K562 (cell line): ENCODE measurements around the gene MAST1. TPM values are rescaled to one million over a fixed set of nuclear protein-coding genes. Genes with fewer than 3 reads are reported as not detected.

Source experiments
- CBX3 ChIP-seq, 2 experiments: IDR thresholded peaks; 1 replicate in 1 of 2; 2 replicates in 1 of 2; pipeline ENCODE4 v1.6.1; 2012; ENCODE audit warnings: inconsistent platforms in 2 of 2, low read length in 2 of 2, borderline replicate concordance in 1 of 2, control low read depth in 1 of 2
- GATA2 ChIP-seq: sonication (generic); formaldehyde crosslinking; IDR thresholded peaks from 2 replicates; pipeline ENCODE4 v1.4.0; 2020; ENCODE audit warnings: mild to moderate bottlenecking, missing genetic modification reagents
- HCFC1 ChIP-seq: IDR thresholded peaks from 2 replicates; pipeline ENCODE4 v1.6.1; 2012; ENCODE audit warnings: low read depth, low read length, improper control_type of control experiment
- L3MBTL2 ChIP-seq: fragments of 450-650 bp; IDR thresholded peaks from 2 replicates; pipeline ENCODE4 v1.6.1; 2016; ENCODE audit warnings: mild to moderate bottlenecking, moderate library complexity
- RB1 ChIP-seq: fragments of 450-650 bp; IDR thresholded peaks from 2 replicates; pipeline ENCODE4 v1.6.1; 2017; ENCODE audit warnings: low read depth, mild to moderate bottlenecking
- RBFOX2 ChIP-seq: fragments of 200-400 bp; formaldehyde crosslinking; IDR thresholded peaks from 2 replicates; pipeline ENCODE4 v1.6.1; 2017; ENCODE audit warnings: low read depth, mild to moderate bottlenecking, low read length, moderate library complexity
- RBM34 ChIP-seq: fragments of 200-400 bp; formaldehyde crosslinking; IDR thresholded peaks from 2 replicates; pipeline ENCODE4 v1.6.1; 2018; ENCODE audit warnings: low read length, borderline replicate concordance; ENCODE audit not compliant: insufficient read depth
- SMAD4 ChIP-seq: fragments of 250-450 bp; sonication (Bioruptor Pico); conservative IDR thresholded peaks from 2 replicates; pipeline ENCODE4 v1.8.0; 2021; ENCODE audit warnings: inconsistent platforms, mild to moderate bottlenecking, moderate library complexity
- SMARCA5 ChIP-seq: fragments of 450-650 bp; IDR thresholded peaks from 2 replicates; pipeline ENCODE4 v1.6.1; 2016
- SNAPC5 ChIP-seq: fragments of 250-450 bp; sonication (Bioruptor Pico); IDR thresholded peaks from 2 replicates; pipeline ENCODE4 v1.8.0; 2021; ENCODE audit warnings: moderate library complexity, mild to moderate bottlenecking, inconsistent platforms
- STAT6 ChIP-seq: sonication (generic); formaldehyde crosslinking; IDR thresholded peaks from 2 replicates; pipeline ENCODE4 v1.8.1; 2023; ENCODE audit warnings: mild to moderate bottlenecking, missing genetic modification reagents
- TCF15 ChIP-seq: fragments of 250-450 bp; sonication (Bioruptor Pico); IDR thresholded peaks from 2 replicates; pipeline ENCODE4 v1.8.0; 2022; ENCODE audit warnings: moderate library complexity, mild to moderate bottlenecking, inconsistent platforms
- USF2 ChIP-seq: sonication (generic); formaldehyde crosslinking; IDR thresholded peaks from 2 replicates; pipeline ENCODE4 v1.5.0; 2020; ENCODE audit warnings: missing genetic modification reagents
- VEZF1 ChIP-seq: fragments of 200-800 bp; sonication (Bioruptor generic); IDR thresholded peaks from 2 replicates; pipeline ENCODE4 v1.6.1; 2017; ENCODE audit warnings: missing genetic modification characterization, missing compliant biosample characterization
- YY1 ChIP-seq, 3 experiments: IDR thresholded peaks; 2 replicates each; pipeline ENCODE4 v1.6.1; 2011; ENCODE audit warnings: low read length in 2 of 3, mild to moderate bottlenecking in 2 of 3, moderate library complexity in 2 of 3, borderline replicate concordance in 1 of 3, control low read depth in 1 of 3, low read depth in 1 of 3; ENCODE audit not compliant: insufficient read depth in 3 of 3, insufficient replicate concordance in 2 of 3, control insufficient read depth in 1 of 3, insufficient read length in 1 of 3; ENCODE audit errors: extremely low read depth in 1 of 3
- ZFP30 ChIP-seq: fragments of 250-450 bp; sonication (Bioruptor Pico); IDR thresholded peaks from 2 replicates; pipeline ENCODE4 v1.8.0; 2022; ENCODE audit warnings: moderate library complexity, mild to moderate bottlenecking, inconsistent platforms, borderline replicate concordance
- ZNF280B ChIP-seq: fragments of 250-450 bp; sonication (Bioruptor Pico); IDR thresholded peaks from 2 replicates; pipeline ENCODE4 v1.5.1; 2021; ENCODE audit warnings: mild to moderate bottlenecking
- ZNF282 ChIP-seq: sonication (generic); formaldehyde crosslinking; IDR thresholded peaks from 2 replicates; pipeline ENCODE4 v1.8.1; 2023; ENCODE audit warnings: missing genetic modification reagents
- ZNF507 ChIP-seq: conservative IDR thresholded peaks from 2 replicates; pipeline ENCODE4 v1.6.1; 2017; ENCODE audit warnings: missing genetic modification characterization, missing compliant biosample characterization
- ZNF695 ChIP-seq: fragments of 450-650 bp; formaldehyde crosslinking; IDR thresholded peaks from 2 replicates; pipeline ENCODE4 v1.4.0; 2020; ENCODE audit warnings: mild to moderate bottlenecking, moderate library complexity
- polyA plus RNA-seq, 8 experiments: library from polyadenylated mRNA; depleted of rRNA in 4 of 8; stranded (reverse) in 5 of 8; unstranded in 3 of 8; fragments of >200 nt; fragmentation: Nextera tagmentation in 2 of 8; fragmentation: Illumina TruSeq in 1 of 8; extraction: Ambion mirVana in 2 of 8; extraction: Trizol in 1 of 8; gene quantifications; 2 replicates each; pipeline versions ENCODE4 v1.2.1 to v1.2.3, GENCODE V29; 2011 to 2014; ENCODE audit warnings: inconsistent platforms in 1 of 8, missing spikeins in 1 of 8
- total RNA-seq, 7 experiments: library from RNA; depleted of rRNA in 6 of 7; stranded (reverse); fragments of >200 nt in 6 of 7; fragmentation: Illumina TruSeq in 2 of 7; extraction: Trizol in 2 of 7; gene quantifications; 2 replicates each; pipeline versions ENCODE4 v1.2.1 to v1.2.3, GENCODE V29; 2011 to 2021; ENCODE audit warnings: low replicate concordance in 1 of 7

The MAST1 gene
- total and polyA plus RNA-seq, 9 of the 15 experiments (the other 6 are each of a cell fraction or from before 2014, with no cell fraction given), result 0.48 to 10.3 (median 3.9) TPM

- TF ChIP-seq RBM34, result no peak
- peak; percentile 77 for TF ChIP-seq RBFOX2
- TF ChIP-seq ZNF280B, result no peak
- no peak for TF ChIP-seq CBX3 (IDR thresholded peaks at IDR 0.05; ENCODE audit: borderline replicate concordance in 1 of 2, low read length in 2 of 2)
- peak; percentile 85 for TF ChIP-seq VEZF1 (CRISPR knock-in tag)
- TF ChIP-seq HCFC1, result peak; percentile 67
- 0 out of 2 replicates have a peak, but pooled peaks have one; percentile 42 for TF ChIP-seq RB1
- TF ChIP-seq SNAPC5 (CRISPR knock-in tag), result no peak
- TF ChIP-seq USF2, result no peak
- TF ChIP-seq ZFP30, result no peak
- TF ChIP-seq L3MBTL2, result peak; percentile 76
- TF ChIP-seq GATA2 (CRISPR knock-in tag), result no peak
- TF ChIP-seq ZNF282 (CRISPR knock-in tag), result peak; percentile 19; the same call in 1 of the 2 replicates
- TF ChIP-seq SMARCA5, result no peak
- TF ChIP-seq ZNF695 (CRISPR knock-in tag), result no peak
- 0 out of 2 replicates have a peak, but pooled peaks have one; percentile 59 for TF ChIP-seq STAT6 (CRISPR knock-in tag)
- no peak for TF ChIP-seq TCF15 (CRISPR knock-in tag)
- no peak for TF ChIP-seq YY1 (IDR thresholded peaks at IDR 0.05; ENCODE audit: borderline replicate concordance in 1 of 3, control insufficient read depth in 1 of 3, extremely low read depth in 1 of 3, insufficient read depth in 3 of 3, insufficient read length in 1 of 3, insufficient replicate concordance in 2 of 3, low read depth in 1 of 3, low read length in 2 of 3)
- no peak for TF ChIP-seq ZNF507
- TF ChIP-seq SMAD4, result no peak
These were observed 52.7 kb downstream of the MAST1 start, which contains the start of gene GCDH (continued) for GRCh38 chr19:12890787-12891552.
